H1 (cell line): ENCODE results near the gene CENATAC. TPM values are rescaled to one million over a fixed set of nuclear protein-coding genes. Genes with fewer than 3 reads are reported as not detected.

Source experiments
- polyA plus RNA-seq, 7 experiments: library from polyadenylated mRNA; depleted of rRNA in 3 of 7; stranded (reverse) in 5 of 7; unstranded in 2 of 7; fragments of >200 nt in 5 of 7; fragments of 200-250 nt in 2 of 7; gene quantifications; 1 replicate in 5 of 7; 2 replicates in 1 of 7; 4 replicates in 1 of 7; pipeline versions ENCODE4 v1.2.1 to v1.2.3, GENCODE V29; 2011 to 2013; ENCODE audit warnings: missing spikeins in 2 of 7, mixed read lengths in 2 of 7
- total RNA-seq: library from RNA; stranded (reverse); fragmentation: NEBNext Ultra II Directional; extraction: Animal tissue kit (Norgen Biotek cat#: 25700); gene quantifications from 2 replicates; pipeline ENCODE4 v1.2.1, GENCODE V29; 2021
- TF ChIP-seq, protein P1 (sequence below): fragments of 300-600 bp; sonication (generic); IDR thresholded peaks from 2 replicates; pipeline ENCODE4 v1.7.1; 2012; ENCODE audit warnings: low read length, moderate library complexity, mild to moderate bottlenecking, inconsistent platforms; ENCODE audit not compliant: insufficient replicate concordance

The CENATAC gene
- total and polyA plus RNA-seq, 2 of the 8 experiments (the other 6 are each of a cell fraction or from before 2014, with no cell fraction given): 22.7 to 36.4 TPM

DNA sequence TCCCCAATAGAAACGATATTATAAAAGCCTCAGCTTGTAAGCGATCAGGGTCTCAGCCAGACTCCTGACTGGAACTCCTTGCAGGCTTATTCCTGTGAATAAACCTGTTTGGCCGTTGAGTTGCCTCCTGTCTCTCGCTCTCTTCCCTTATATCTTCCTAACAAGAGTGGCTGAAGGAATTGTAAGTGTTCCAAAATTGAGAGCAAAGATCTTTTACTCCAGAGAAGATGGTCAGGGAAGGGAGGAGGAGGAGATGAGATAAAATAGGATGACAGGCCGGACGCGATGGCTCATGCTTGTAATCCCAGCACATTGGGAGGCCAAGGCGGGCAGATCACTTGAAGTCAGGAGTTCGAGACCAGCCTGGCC, 34.0 kb downstream of the CENATAC start (continued):
- TF ChIP-seq, protein P1, sequence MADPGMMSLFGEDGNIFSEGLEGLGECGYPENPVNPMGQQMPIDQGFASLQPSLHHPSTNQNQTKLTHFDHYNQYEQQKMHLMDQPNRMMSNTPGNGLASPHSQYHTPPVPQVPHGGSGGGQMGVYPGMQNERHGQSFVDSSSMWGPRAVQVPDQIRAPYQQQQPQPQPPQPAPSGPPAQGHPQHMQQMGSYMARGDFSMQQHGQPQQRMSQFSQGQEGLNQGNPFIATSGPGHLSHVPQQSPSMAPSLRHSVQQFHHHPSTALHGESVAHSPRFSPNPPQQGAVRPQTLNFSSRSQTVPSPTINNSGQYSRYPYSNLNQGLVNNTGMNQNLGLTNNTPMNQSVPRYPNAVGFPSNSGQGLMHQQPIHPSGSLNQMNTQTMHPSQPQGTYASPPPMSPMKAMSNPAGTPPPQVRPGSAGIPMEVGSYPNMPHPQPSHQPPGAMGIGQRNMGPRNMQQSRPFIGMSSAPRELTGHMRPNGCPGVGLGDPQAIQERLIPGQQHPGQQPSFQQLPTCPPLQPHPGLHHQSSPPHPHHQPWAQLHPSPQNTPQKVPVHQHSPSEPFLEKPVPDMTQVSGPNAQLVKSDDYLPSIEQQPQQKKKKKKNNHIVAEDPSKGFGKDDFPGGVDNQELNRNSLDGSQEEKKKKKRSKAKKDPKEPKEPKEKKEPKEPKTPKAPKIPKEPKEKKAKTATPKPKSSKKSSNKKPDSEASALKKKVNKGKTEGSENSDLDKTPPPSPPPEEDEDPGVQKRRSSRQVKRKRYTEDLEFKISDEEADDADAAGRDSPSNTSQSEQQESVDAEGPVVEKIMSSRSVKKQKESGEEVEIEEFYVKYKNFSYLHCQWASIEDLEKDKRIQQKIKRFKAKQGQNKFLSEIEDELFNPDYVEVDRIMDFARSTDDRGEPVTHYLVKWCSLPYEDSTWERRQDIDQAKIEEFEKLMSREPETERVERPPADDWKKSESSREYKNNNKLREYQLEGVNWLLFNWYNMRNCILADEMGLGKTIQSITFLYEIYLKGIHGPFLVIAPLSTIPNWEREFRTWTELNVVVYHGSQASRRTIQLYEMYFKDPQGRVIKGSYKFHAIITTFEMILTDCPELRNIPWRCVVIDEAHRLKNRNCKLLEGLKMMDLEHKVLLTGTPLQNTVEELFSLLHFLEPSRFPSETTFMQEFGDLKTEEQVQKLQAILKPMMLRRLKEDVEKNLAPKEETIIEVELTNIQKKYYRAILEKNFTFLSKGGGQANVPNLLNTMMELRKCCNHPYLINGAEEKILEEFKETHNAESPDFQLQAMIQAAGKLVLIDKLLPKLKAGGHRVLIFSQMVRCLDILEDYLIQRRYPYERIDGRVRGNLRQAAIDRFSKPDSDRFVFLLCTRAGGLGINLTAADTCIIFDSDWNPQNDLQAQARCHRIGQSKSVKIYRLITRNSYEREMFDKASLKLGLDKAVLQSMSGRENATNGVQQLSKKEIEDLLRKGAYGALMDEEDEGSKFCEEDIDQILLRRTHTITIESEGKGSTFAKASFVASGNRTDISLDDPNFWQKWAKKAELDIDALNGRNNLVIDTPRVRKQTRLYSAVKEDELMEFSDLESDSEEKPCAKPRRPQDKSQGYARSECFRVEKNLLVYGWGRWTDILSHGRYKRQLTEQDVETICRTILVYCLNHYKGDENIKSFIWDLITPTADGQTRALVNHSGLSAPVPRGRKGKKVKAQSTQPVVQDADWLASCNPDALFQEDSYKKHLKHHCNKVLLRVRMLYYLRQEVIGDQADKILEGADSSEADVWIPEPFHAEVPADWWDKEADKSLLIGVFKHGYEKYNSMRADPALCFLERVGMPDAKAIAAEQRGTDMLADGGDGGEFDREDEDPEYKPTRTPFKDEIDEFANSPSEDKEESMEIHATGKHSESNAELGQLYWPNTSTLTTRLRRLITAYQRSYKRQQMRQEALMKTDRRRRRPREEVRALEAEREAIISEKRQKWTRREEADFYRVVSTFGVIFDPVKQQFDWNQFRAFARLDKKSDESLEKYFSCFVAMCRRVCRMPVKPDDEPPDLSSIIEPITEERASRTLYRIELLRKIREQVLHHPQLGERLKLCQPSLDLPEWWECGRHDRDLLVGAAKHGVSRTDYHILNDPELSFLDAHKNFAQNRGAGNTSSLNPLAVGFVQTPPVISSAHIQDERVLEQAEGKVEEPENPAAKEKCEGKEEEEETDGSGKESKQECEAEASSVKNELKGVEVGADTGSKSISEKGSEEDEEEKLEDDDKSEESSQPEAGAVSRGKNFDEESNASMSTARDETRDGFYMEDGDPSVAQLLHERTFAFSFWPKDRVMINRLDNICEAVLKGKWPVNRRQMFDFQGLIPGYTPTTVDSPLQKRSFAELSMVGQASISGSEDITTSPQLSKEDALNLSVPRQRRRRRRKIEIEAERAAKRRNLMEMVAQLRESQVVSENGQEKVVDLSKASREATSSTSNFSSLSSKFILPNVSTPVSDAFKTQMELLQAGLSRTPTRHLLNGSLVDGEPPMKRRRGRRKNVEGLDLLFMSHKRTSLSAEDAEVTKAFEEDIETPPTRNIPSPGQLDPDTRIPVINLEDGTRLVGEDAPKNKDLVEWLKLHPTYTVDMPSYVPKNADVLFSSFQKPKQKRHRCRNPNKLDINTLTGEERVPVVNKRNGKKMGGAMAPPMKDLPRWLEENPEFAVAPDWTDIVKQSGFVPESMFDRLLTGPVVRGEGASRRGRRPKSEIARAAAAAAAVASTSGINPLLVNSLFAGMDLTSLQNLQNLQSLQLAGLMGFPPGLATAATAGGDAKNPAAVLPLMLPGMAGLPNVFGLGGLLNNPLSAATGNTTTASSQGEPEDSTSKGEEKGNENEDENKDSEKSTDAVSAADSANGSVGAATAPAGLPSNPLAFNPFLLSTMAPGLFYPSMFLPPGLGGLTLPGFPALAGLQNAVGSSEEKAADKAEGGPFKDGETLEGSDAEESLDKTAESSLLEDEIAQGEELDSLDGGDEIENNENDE: no peak
